NB4 (cell line): Measurements from ENCODE around the gene FTO.

Experiments
- CTCF ChIP-seq: IDR thresholded peaks from one replicate; pipeline ENCODE4 v1.5.1; 2012; ENCODE audit warnings: low read depth, low read length
- POLR2A ChIP-seq: IDR thresholded peaks from 2 replicates; pipeline ENCODE4 v1.6.1; 2011; ENCODE audit warnings: mild to moderate bottlenecking; ENCODE audit not compliant: insufficient read length; ENCODE audit errors: extremely low read depth

- TF ChIP-seq CTCF (no peak), POLR2A (no peak)
Measured at GRCh38 chr16:53785044-53785443, 81.1 kb downstream of the FTO start.
